Measurements from ENCODE around the gene ERC2.

DNA sequence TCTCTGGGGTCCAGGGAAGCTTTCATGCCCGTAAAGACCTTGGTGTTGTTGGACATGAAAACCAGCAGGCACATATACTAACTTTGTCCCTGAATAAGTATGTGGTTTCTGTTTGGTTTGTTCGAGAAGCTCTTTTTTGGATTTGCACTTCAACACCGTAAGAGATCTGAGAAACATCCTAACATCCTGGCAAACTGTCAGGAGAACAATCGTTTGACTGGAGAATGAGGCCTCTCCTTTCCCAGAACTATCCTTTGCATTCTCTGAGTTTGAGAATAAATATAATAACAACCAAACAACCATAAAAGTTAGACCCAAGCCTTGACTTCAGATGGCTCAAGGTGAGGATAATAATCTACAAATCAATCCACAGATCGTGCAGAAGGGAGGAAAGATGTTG is 750.8 kb downstream of the ERC2 start:
- TF ChIP-seq GATA3 (IDR thresholded peaks at IDR 0.05; ENCODE audit: low read depth, low read length) (no peak), GATA2 (IDR thresholded peaks at IDR 0.05; ENCODE audit: low read depth, low read length) (no peak)

Measured in SH-SY5Y (cell line).